AG04450 (cell line): ENCODE measurements around the gene FANCC. TPM values are rescaled to one million over a fixed set of nuclear protein-coding genes. Genes with fewer than 3 reads are reported as not detected.

ENCODE experiments used
- CTCF ChIA-PET: fragments of 300-600, 350-600 bp; formaldehyde crosslinking; extraction: SDS; loops from one replicate; lab custom pipeline; 2022; ENCODE audit warnings: antibody characterized with exemption, inconsistent platforms; lab: Charles Lee
- POLR2A ChIA-PET: fragments of 350-600 bp; formaldehyde crosslinking; extraction: SDS; loops from one replicate; lab custom pipeline; 2021; ENCODE audit warnings: antibody characterized with exemption, inconsistent platforms; lab: Yijun Ruan, JAX
- DNase-seq: peaks from one replicate; pipeline ENCODE4 v3.0.0-alpha.2; 2011; ENCODE audit warnings: low read depth, low spot score
- H3K27ac ChIP-seq: one replicate; pipeline ENCODE4 v1.5.1; 2012; ENCODE audit warnings: low read depth, low read length, control low read depth
- H3K27me3 ChIP-seq: one replicate; pipeline ENCODE4 v1.6.0; 2012; ENCODE audit warnings: low read length; ENCODE audit not compliant: control insufficient read depth, insufficient read depth
- H3K4me3 ChIP-seq: 2 replicates; pipeline ENCODE4 v1.5.1; 2011; ENCODE audit warnings: mild to moderate bottlenecking, low read depth, low read length, control low read depth
- H3K9me3 ChIP-seq: 2 replicates; pipeline ENCODE4 v1.5.1; 2012; ENCODE audit warnings: low read length; ENCODE audit not compliant: control insufficient read depth, insufficient read depth
- CTCF ChIP-seq: IDR thresholded peaks from 2 replicates; pipeline ENCODE4 v1.5.1; 2011; ENCODE audit warnings: low read depth, low read length, control low read depth, inconsistent platforms
- polyA plus RNA-seq: library from polyadenylated mRNA; depleted of rRNA; stranded (reverse); fragments of >200 nt; gene quantifications from 2 replicates; pipeline ENCODE4 v1.2.3, GENCODE V29; 2011

Gene FANCC
- polyA plus RNA-seq, 1 experiment = 10.8 TPM

GRCh38 chr9:95107001-95107749, 210.3 kb downstream of the FANCC start:
- H3K27ac ChIP-seq = peak overlapping the region; percentile 21

GRCh38 chr9:95105519-95106287, 211.8 kb downstream of the FANCC start:
- no peak overlapping the region for H3K4me3 ChIP-seq
- H3K9me3 ChIP-seq = no peaks in the 10 kb centered on the region; the same call in 1 of the 2 replicates
- no peak overlapping the region for H3K27ac ChIP-seq
- TF ChIP-seq CTCF = no peak
- ChIA-PET CTCF (no interaction called here), POLR2A (no interaction called here)
- no peak for DNase-seq
- H3K27me3 ChIP-seq = no peaks in the 10 kb centered on the region

More at GRCh38 chr9:95107001-95107749, 210.3 kb downstream of the FANCC start:
- Histone ChIP-seq H3K9me3 (no peaks in the 10 kb centered on the region; the same call in 1 of the 2 replicates), H3K4me3 (no peak overlapping the region), H3K27me3 (no peaks in the 10 kb centered on the region)
- DNase-seq = peak; percentile 44
- no peak for TF ChIP-seq CTCF
- POLR2A ChIA-PET = interaction anchor here (1.1 kb wide), 1 partner anchor 50 kb away, joined by 6 read pairs; no protein-coding TSS in a partner anchor
- CTCF ChIA-PET = interaction anchor here (1.0 kb wide), 1 partner anchor 24 kb away, joined by 5 read pairs; no protein-coding TSS in a partner anchor

- Histone ChIP-seq H3K27me3 (no peaks in the 10 kb centered on the region), H3K9me3 (no peaks in the 10 kb centered on the region; the same call in 1 of the 2 replicates), H3K4me3 (no peak overlapping the region), H3K27ac (no peak overlapping the region)
- DNase-seq = no peak
- ChIA-PET CTCF (no interaction called here), POLR2A (no interaction called here)
- TF ChIP-seq CTCF = no peak
Observed at GRCh38 chr9:95104980-95105379, 212.5 kb downstream of the FANCC start.

GRCh38 chr9:95104581-95104960, 212.9 kb downstream of the FANCC start:
- Histone ChIP-seq H3K27me3 (no peaks in the 10 kb centered on the region), H3K27ac (no peak overlapping the region), H3K9me3 (no peaks in the 10 kb centered on the region; the same call in 1 of the 2 replicates), H3K4me3 (no peak overlapping the region)
- DNase-seq = no peak
- TF ChIP-seq CTCF = no peak
- POLR2A ChIA-PET = no interaction called here
- CTCF ChIA-PET = no interaction called here
